Femur (tissue), 1 donor: ENCODE measurements around the gene MOV10L1.
"Not testable (repeated sequence)": the region's sequence is repeated elsewhere in the genome, so short reads cannot be mapped to it uniquely, and the experiment has no call there.

Experiments
- DNase-seq: peaks from one replicate; pipeline ENCODE4 v3.0.0-alpha.2; 2017

MOV10L1 gene

DNA sequence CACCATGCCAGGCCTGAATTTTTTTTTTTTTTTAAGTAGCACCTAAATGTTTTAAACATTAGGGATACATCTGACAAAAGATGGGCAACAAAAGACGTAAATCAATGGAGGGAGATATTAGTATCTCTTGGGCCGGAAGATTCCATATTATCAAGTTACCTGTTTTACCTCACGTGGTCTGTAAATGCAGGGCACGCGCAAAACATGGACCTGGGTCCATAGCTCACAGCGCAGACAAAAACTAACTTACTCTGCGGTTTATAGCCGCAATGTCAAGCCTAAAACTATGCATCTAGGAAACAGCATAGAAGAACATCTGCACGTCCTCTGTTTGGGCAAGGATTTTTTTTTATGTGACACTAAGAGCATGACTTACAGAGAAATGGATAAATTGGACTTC, 49.2 kb downstream of the MOV10L1 start:
- no peak for DNase-seq

DNA sequence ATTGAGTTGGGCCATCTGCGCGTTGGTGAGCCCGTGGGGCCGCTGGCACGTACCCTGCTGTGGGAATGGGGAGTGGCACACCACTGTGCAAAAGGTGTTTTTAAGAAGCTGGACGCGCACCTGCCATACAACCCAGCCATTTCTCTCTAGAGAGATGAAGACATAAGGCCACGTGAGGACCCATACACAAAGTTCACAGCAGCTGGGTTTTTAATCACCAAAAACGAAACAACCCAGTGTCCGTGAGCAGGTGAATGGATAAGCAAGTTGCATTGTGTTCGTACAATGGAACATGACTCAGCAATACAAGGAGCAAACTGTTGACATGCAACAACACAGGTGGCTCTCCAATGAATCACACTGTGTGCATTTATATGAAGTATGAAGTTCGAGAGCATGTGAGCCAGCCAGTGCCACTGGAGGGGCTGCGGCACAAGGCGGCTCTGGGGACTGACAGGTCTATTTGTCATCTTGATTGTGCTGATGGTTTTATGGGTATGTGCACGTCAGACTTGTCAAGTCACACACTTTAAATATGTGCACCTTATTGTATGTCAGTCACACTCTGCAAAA, 50.1 kb downstream of the MOV10L1 start:
- DNase-seq: no peak

DNA sequence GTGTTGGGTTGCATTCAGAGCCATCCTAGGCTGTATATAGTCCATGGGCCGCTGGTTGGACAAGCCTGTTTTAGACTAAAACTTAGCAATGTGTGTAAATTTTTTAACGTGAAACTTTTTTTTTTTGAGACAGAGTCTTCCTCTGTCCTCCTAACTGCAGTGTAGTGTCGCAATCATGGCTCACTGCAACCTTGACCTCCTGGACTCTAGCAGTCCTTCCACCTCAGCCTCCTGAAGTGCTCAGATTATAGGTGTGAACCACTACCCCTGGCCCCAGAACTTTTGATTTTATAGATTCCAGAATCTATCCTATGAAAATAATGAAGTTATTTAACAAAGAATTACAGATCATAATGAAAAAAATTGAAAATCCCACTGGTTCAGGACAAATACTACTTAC, 50.8 kb downstream of the MOV10L1 start:
- no peak for DNase-seq

GRCh38 chr22:50141462-50141861, 51.7 kb downstream of the MOV10L1 start:
- DNase-seq: no peak

- DNase-seq: no peak
Observed at GRCh38 chr22:50141891-50142363, 52.1 kb downstream of the MOV10L1 start.

GRCh38 chr22:50143096-50143495, 53.3 kb downstream of the MOV10L1 start:
- no peak for DNase-seq

- no peak for DNase-seq
Observed at GRCh38 chr22:50144005-50144614, 54.3 kb downstream of the MOV10L1 start.

- peak; percentile 76 for DNase-seq
Observed at GRCh38 chr22:50145721-50146438, 56.1 kb downstream of the MOV10L1 start.

- peak; percentile 83 for DNase-seq
Observed at GRCh38 chr22:50146439-50147238, 56.8 kb downstream of the MOV10L1 start.

DNA sequence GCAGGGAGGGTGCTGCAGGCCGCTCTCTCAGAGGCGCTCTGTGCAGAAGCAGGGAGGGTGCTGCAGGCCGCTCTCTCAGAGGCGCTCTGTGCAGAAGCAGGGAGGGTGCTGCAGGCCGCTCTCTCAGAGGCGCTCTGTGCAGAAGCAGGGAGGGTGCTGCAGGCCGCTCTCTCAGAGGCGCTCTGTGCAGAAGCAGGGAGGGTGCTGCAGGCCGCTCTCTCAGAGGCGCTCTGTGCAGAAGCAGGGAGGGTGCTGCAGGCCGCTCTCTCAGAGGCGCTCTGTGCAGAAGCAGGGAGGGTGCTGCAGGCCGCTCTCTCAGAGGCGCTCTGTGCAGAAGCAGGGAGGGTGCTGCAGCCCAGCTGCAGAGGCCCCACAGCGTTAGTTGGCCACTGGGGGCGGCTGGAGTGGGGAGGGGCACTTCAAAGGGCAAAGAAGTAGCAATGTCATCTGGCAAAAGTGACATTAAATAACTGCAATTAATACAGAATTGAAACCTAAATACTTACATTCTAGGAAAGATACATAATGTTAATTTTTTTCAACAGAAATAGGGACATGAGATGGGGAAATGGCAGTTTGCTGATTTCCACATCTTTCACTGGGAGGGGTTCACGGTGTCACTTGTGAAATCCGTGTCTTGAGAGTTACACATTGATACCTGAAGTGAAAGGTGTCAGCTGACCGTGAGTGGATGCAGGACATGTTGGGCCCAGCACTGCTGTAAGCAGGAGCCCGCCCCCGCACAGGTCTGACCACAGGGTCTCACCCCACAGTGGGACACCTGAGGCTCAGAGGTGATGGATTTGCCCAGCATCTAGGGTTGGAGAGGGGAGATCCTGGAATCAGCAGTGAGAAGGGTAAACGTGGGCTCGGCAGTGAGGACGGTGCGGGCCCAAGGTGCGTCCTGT, 57.7 kb downstream of the MOV10L1 start:
- not testable (repeated sequence) for DNase-seq

DNA sequence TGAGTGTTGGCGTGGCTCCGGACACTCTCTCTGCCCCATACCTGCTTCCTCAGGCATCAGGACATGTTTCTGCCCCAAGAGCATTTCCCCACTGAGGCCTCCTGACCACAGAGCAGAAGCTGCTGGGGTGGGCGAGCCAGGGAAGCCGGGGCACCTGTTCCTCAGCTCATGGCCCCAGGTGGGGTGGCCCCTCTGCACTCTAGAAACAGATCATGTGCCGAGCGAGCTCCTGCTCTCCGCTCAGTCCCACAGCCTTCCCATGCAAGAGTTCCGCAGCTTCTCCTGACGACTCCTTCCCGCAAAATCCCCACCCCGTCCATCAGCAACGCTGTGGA, 58.3 kb downstream of the MOV10L1 start:
- no peak for DNase-seq

DNA sequence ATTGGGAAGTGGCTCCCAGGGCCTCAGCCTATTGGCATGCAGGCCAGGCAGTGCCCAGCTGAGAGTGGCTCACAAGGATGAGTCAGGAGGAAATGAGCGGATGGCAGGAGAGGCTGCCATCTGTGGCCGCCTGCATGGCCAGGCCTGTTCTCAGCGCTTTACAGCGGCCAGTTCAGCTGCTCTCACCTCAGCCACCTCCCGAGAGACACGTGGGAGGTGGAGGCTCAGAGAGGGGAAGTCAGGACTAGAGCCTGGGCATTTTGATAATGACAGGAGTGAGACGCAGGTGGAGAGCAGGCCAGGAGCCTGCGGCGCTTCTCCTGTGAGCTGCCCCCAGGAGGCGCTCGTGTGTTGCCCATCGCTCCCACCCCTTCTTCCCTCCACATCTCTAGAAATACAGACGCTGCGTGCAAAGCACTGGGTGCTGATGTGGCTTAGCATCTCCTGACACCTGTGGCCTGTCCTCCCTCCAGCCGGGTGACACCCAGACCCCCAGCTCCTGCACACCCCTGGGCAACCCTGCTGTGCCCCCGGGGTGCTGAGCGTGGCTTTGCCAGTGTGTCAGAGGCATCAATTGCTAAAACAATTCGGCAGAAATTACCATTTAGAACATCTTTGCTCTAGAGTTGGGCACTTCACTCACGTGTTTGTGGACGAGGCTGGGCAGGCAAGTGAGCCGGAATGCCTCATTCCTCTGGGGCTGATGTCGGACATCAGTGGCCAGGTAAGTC, 59.4 kb downstream of the MOV10L1 start:
- peak; percentile 54 for DNase-seq

DNA sequence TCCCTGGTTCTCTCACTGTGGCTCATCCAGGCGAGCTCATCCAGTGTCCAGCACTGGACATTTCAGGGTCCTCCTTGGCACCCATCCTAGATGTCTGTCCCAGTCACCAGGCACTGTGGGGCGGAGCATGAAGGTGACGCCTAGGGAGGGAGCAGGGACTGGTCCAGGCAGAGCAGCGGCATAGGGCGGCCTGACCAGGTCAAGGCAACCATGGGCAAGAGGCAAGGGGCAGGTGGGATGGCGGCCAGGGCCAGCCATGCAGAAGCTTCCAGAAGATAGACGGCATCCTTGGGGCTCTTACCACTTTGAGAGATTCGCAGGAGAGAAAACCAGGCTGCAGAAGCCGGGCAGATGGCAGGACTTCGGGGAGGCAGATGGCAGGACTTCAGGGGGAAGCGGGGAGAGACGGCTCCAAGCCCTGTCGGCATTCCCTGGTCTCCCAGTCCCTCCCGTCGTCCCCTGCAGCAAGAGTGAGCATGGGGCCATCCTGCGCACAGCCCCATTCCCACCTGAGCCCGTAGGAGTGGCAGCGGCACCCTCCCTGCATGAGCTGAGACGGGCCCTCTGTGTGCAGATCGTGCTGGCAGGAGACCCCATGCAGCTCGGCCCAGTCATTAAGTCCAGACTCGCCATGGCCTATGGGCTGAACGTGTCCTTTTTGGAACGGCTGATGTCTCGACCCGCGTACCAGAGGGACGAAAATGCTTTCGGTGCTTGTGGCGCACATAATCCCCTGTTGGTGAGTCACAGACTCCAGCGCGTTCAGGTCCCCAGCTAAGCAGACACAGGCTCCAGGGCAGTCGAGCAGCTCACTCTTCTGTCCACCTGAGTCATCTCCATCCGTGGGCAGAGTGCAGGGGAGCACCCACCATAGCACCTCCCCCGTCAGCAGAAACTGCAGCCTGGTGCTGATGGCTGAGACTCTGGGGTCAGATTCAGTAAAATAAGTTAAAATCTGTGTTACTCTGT, 60.6 kb downstream of the MOV10L1 start:
- no peak for DNase-seq

DNA sequence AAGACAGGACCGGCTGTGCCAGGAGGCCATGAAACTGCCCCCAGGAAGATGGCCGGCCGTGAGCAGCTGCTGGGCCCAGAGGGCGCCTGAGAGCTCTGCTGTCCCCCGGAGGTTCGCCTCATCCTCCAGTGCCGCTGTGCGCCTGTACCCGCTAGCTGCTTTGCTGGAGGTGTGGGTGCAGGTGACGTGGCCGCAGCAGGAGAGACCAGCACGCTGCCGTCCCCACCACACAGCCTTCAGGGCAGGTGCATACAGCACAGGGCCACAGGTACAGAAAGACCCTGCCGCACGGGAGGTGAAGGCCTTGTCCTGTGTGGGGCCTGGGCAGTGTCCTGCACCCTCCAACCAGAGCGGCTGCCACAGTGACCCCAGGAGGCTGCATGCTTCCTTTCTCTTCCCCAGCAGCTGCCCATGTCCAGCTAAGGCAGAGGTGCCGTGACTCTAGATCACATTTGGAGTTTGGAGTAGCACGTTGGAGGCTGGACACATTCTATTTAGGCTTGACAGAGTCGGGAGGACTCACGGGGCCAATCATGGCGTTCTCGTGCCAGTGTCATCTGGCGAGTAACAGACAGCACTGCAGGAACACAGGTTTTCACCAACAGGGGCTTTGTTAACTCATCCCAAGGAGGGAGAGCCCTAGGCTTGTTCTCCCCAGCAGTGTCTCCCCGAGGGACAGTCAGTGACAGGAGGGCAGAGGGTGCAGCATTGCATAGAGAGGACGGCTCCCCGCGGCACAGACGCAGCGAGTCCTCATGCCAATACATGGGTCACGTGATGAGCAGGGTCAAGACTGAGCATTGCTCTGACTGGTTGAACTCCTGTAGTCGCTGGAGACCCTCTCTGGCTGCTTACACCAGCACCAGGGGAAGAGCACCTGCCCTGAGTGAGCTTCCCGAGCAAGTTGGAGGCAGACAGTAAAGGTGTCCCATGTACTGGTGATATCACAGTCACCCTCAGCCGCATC, 62.0 kb downstream of the MOV10L1 start:
- DNase-seq: no peak

DNA sequence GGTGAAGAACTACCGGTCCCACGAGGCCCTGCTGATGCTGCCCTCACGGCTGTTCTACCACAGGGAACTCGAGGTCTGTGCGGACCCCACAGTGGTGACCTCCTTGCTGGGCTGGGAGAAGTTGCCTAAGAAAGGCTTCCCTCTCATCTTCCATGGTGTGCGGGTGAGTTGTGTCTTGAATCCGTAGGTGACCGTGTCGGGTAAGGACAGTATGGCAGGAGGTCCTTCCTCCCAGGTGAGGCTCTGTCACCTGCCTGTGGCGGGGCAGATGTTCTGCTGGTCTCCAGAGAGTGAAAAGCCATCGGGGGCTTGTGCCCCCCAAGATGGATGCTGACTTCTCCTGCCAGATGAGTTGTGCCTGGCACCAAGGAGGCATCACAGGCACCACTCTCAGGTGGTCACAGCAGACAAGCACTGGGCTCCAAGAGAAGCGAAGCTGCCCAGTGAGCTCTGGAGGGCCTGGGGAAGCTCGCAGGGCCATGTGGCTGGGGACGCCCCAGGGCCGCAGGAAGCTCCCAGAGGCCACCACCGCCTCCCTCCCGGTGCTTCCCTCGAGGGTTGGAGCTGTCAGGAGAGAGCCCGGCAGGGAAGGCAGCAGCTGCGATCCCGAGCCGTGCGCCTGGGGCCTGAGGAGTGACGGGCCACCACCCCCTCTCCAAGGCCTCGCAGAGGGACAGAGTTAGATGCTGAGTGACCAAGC, 63.4 kb downstream of the MOV10L1 start:
- DNase-seq: no peak

GRCh38 chr22:50153756-50154140, 63.9 kb downstream of the MOV10L1 start:
- DNase-seq: no peak

GRCh38 chr22:50157709-50158375, 68.0 kb downstream of the MOV10L1 start:
- peak; percentile 15 for DNase-seq

- DNase-seq: no peak
Observed at GRCh38 chr22:50160947-50161346, 71.1 kb downstream of the MOV10L1 start.
